Chondrocyte (in vitro differentiated cells): Measurements from ENCODE around the gene COL15A1. TPM values are rescaled to one million over a fixed set of nuclear protein-coding genes. Genes with fewer than 3 reads are reported as not detected.

Experiments used
- DNase-seq: peaks from one replicate; pipeline ENCODE4 v3.0.0; 2021; ENCODE audit warnings: mixed read lengths, low spot score
- H3K27ac Mint-ChIP-seq: one replicate; pipeline ENCODE4 v1.8.0; 2021; ENCODE audit warnings: mild to moderate bottlenecking, moderate library complexity, mixed read lengths; ENCODE audit not compliant: unreplicated experiment
- H3K27me3 Mint-ChIP-seq: 2 replicates; pipeline ENCODE4 v1.8.0; 2021; ENCODE audit warnings: low read depth, mixed read lengths
- H3K36me3 Mint-ChIP-seq: 2 replicates; pipeline ENCODE4 v1.8.0; 2021; ENCODE audit warnings: low read depth, mixed read lengths
- H3K4me1 Mint-ChIP-seq: 2 replicates; pipeline ENCODE4 v1.8.0; 2021; ENCODE audit warnings: low read depth, mild to moderate bottlenecking, mixed read lengths
- H3K4me3 Mint-ChIP-seq: one replicate; pipeline ENCODE4 v1.8.0; 2021; ENCODE audit warnings: mild to moderate bottlenecking, moderate library complexity, mixed read lengths; ENCODE audit not compliant: unreplicated experiment
- H3K9me3 Mint-ChIP-seq: 2 replicates; pipeline ENCODE4 v1.8.0; 2021; ENCODE audit warnings: low read depth, mixed read lengths
- CTCF ChIP-seq: fragments of 200-600 bp; sonication (generic); IDR thresholded peaks from 2 replicates; pipeline ENCODE4 v1.5.0; 2021; ENCODE audit warnings: antibody characterized with exemption, mild to moderate bottlenecking, moderate library complexity
- total RNA-seq: library from RNA; stranded (reverse); gene quantifications from 3 replicates; pipeline ENCODE4 v1.2.1, GENCODE V29; 2021

Gene COL15A1
- total RNA-seq, 1 donor from 2014 or later, result 5.4 TPM

GRCh38 chr9:99050924-99051323 lies 107.2 kb downstream of the COL15A1 start:
- no peak for TF ChIP-seq CTCF
- Mint-ChIP-seq H3K9me3 (no peaks in the 10 kb centered on the region), H3K4me1 (peaks cover 19% of the 10 kb centered on the region), H3K4me3 (no peak overlapping the region), H3K36me3 (no peaks in the 10 kb centered on the region), H3K27ac (no peak overlapping the region), H3K27me3 (no peaks in the 10 kb centered on the region)
- DNase-seq, result no peak

DNA sequence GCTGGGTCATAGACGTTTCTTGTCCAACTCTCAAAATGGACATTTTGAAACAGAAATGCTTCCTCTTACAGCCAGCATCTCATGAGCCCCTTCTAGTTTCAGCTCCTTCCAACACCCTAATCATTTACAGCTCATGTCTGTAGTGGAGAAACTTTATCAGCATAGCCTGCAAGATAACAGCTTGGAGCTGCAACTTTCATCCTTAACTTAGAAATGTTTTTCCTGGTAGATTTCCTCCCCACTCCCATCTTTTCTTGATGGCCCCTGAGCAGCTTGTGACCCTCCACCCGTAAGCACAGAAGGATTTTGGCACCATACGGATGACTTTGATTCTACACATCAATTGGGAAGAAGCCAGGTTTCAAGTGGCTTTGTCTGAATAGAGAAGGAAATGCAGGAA lies 107.7 kb downstream of the COL15A1 start:
- Mint-ChIP-seq H3K36me3 (no peaks in the 10 kb centered on the region), H3K27ac (no peak overlapping the region), H3K9me3 (peaks cover under 1% of the 10 kb centered on the region), H3K4me3 (no peak overlapping the region), H3K4me1 (peaks cover 16% of the 10 kb centered on the region), H3K27me3 (no peaks in the 10 kb centered on the region)
- TF ChIP-seq CTCF, result no peak
- no peak for DNase-seq

DNA sequence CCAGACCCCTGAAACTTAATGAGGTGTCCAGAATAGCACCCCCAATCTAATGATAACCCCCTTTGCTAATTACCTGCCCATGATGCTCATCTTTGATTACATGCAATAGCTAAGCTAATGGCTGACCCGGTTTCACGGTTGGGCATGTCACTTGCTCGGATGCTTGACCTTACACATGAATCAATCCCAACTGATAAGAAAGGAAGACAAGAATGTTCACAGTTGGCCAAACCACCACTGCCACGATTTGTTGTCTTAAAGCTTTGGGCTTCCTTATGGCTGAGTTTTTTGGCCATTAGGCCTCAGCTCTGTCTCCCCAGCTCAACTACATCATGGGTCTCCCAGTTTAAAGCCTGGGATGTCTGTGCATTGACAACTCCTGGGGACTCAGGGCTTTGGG lies 108.1 kb downstream of the COL15A1 start:
- TF ChIP-seq CTCF, result no peak
- H3K4me3 Mint-ChIP-seq, result no peak overlapping the region
- no peak overlapping the region for H3K27ac Mint-ChIP-seq
- no peak for DNase-seq
- no peaks in the 10 kb centered on the region for H3K27me3 Mint-ChIP-seq
- H3K36me3 Mint-ChIP-seq, result no peaks in the 10 kb centered on the region
- H3K9me3 Mint-ChIP-seq, result peaks cover 5% of the 10 kb centered on the region
- H3K4me1 Mint-ChIP-seq, result peaks cover 16% of the 10 kb centered on the region

DNA sequence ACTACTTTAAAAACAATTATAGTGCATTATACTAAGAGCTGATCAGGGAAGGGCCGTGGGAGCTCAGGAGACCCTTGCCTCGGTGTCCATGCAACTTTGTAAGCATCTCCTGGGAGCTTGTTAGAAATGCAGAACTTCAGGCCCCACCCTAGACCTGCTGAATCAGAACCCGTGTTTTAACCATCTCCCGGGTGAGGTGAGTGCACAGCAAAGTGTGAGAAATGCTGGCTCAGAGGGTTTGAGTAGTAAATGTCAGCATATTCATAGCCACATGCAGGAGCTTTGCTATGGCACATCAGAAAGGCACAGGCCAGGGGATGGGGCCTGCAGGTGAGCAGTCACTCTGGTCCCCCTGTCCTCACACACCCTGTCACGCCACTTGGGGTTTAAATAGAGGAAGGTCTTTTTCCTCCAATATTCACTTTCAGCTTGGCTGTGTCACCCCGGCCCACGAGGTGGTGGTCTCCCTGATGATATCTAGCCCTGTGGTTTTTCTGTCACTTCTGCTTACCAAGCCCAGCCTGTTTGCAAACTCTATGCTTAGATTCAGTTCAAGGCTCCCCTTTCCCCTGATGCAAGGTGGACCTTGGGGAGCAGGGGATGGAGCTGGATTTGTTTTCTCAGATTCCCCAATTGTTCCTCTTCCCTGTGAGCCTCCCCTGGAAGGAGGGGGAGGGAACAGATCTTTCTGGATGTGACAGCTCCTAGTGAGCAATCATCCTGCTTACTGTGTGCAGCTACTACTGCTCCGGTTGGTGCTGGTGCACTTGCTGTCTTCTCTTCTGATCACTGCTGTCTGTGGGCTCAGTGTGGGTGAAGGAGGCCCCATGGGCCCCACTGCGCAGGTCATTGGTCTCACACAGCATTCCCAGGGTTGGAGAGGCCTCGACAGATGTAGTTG lies 109.4 kb downstream of the COL15A1 start:
- H3K27ac Mint-ChIP-seq, result no peak overlapping the region
- H3K4me3 Mint-ChIP-seq, result no peak overlapping the region
- no peak for DNase-seq
- H3K27me3 Mint-ChIP-seq, result no peaks in the 10 kb centered on the region
- no peaks in the 10 kb centered on the region for H3K36me3 Mint-ChIP-seq
- H3K4me1 Mint-ChIP-seq, result peaks cover 23% of the 10 kb centered on the region
- peaks cover 6% of the 10 kb centered on the region for H3K9me3 Mint-ChIP-seq
- TF ChIP-seq CTCF, result no peak

GRCh38 chr9:99054581-99054980 lies 110.9 kb downstream of the COL15A1 start:
- TF ChIP-seq CTCF, result no peak
- Mint-ChIP-seq H3K27me3 (no peaks in the 10 kb centered on the region), H3K27ac (no peak overlapping the region), H3K4me1 (peaks cover 38% of the 10 kb centered on the region), H3K9me3 (peaks cover 6% of the 10 kb centered on the region), H3K36me3 (no peaks in the 10 kb centered on the region), H3K4me3 (no peak overlapping the region)
- DNase-seq, result no peak
